Stimulated activated CD4-positive, alpha-beta T cell treated with anti-CD3 and anti-CD28 coated beads, Interleukin-1b, Interleukin-23, amount 100 ng/mL, for 4 hours (primary cell): ENCODE measurements around the gene TGM3.

ENCODE experiments used
- DNase-seq, 2 donors: peaks; one replicate each; pipeline ENCODE4 v3.0.0-alpha.2; 2020; ENCODE audit warnings: low read depth in 2 of 2

Gene TGM3

DNA sequence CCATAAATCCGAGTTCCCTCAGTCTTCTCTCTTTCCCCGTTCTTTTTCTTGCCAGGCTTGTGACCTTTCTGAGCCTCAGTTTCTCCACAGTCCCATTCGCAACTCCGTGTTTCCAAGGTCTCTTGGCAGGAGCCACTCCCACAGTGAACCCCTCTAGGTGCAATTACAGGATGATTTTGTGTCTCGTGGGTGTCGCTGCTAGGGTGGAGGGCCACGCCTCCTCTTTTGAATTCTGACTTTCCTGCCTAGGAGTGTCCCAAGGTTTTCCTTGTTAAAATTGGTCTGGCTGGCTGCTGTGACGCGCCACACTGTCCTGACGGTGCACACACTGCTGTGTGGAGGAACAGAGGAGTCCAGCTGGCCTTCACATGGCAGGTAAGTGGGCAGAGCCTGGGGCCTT, 84.8 kb downstream of the TGM3 start, which contains the start of gene TGM6:
TGM6 (plus strand) TSS at position 301 of the 400 bp plus-strand sequence; CDS start at position 369, 68 bp downstream.
- DNase-seq: no peak

DNA sequence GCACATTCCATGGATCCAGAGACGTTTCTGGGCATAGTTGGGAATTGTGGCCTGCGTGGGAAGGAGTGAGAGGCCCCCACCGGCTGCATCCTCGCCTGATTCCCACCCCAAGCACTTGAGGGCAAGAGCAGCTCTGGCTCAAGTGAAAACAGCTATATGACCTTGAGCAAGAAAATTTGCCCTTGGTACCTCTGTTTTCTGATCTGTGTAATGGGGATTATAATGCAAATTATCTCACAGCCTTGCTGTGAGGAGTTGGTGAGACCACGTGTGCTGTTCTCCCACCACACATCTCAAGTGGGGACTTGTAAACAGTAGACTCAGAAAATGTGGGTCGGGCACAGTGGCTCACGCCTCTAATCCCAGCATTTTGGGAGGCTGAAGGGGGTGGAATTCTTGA, 85.5 kb downstream of the TGM3 start:
- no peak for DNase-seq

DNA sequence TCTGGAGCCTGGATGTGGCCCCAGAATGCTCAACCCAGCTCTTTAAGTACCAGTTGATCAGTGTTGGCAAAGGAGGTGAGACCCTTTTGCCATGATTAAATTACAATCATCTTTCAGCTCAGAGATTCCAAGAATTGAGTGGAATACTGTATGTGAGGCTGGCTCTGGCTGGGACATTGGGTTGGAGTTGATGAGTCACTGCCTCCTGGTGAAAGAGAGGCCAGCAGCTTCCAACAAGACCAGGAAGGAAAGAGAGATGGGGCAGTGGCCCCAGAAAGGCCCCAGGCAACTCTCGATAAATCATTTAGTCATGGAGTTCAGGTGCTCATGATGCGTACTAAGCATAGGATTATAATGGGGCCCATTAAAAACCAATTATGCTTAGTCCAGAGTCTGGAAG, 87.0 kb downstream of the TGM3 start:
- DNase-seq: no peak

DNA sequence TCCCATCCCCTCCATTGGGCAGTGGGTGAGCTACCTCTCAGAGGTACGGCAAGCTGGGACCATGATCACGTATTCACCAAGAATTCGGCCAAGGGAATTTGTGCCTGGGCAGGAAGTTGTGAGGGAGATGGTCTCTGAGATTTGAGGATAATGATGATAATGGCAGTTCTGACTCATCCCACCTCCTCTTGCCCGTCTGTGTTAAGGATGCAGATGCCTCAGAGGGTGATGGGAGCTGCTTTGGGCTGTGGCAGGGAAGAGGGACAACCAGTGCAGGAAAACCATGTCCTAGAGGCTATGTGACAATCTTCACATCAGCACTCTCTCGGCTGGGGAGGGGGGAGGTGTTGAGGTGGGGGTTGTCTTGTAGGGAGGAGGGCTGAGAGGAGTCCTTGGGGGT, 89.2 kb downstream of the TGM3 start:
- DNase-seq: no peak

DNA sequence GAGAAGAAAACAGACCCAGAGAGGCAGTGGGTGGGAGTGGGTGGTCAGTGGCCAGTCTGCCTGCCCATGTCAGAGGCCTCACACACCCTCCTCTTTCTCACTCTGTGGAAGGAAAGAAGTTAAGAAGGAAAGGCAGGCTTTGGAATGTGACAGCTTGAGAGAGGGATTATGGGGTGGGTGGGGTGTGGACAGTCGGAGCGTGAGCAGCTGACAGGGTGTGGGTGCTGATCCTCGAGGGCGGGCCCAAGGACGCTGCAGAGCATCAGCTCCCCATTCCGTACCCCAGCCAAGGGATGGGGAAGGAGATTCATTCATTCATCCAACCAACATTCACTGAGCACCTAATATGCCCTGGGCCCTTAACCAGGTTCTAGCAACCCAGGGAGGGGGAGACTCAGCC, 89.7 kb downstream of the TGM3 start:
- no peak for DNase-seq

GRCh38 chr20:2386516-2387179, 90.8 kb downstream of the TGM3 start:
- no peak for DNase-seq

DNA sequence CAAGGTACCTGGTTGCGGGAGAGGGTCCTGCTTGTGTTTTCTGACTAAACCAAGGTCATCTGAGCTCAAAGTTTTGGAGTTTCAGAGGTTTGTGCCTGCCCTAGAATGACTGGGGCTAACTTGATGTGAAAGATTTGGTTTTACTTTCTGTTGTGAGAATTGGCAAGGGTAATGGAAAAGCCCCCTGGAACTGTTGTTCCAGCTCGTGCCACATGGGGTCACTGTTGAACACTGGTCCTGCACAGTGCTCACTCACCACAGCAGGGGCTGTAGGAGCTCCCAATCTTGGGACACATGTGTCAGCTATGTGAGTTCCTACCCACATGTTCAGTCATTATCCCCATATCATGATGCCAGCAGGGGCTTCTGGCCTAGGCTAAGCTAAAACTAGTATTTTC, 91.4 kb downstream of the TGM3 start:
- peak; percentile 29 to 34 for DNase-seq

GRCh38 chr20:2387580-2387979, 91.8 kb downstream of the TGM3 start:
- DNase-seq: no peak
